ENCODE data around the gene GINS2. TPM values are rescaled to one million over a fixed set of nuclear protein-coding genes. Genes with fewer than 3 reads are reported as not detected.

The GINS2 gene
- total and polyA plus RNA-seq, 2 experiments from 2014 or later: 40.5 to 44.4 TPM

DNA sequence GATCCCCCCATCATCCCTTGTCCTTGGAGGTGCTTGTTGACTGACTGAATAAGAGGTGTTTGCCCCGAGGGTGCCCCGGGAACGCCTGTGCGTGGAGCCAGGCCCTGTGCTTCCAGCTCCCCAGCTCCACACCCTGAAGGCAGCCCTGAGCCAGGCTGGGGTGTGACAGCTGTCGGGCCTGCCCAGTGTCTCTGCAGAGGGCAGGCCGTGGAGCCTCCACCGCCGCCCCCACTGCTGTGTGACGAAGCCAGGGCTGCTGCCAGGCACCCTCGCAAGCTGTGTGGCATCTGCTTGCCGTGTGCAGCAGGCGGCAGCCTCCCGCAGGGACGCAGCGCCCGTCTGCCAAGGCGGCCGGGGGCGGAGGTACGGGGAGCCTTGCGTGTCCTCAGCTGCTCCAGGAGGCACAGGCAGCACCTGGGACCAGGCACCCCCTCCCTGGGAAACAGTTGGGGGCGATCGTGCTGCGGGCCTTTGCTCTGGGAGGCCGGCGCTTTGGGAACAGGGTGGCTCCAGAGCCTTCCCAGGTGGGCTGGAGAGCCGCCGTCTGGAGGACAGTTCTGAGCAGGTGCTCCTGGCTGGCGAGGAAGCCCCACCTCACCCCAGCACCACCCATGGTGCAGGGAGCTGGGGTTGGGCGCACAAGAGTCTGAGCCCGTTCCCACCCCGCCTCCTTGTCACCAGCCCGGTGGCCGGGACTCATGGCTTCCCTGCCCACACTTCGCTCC, 49.1 kb downstream of the GINS2 start:
- Histone ChIP-seq H3F3A (replicated peaks; ENCODE audit: low read depth) (no peaks in the 10 kb centered on the region), H3K9me2 (ENCODE audit: insufficient read depth) (no peaks in the 10 kb centered on the region), H4K20me1 (replicated peaks; ENCODE audit: insufficient read depth) (peaks cover 31% of the 10 kb centered on the region), H3K36me3 (ENCODE audit: insufficient read depth) (no peaks in the 10 kb centered on the region), H3K4me3 (no peak overlapping the region), H3K79me2 (replicated peaks; ENCODE audit: insufficient read depth) (peaks cover 96% of the 10 kb centered on the region), H3K27ac (ENCODE audit: low read depth) (0 out of 2 replicates have a peak overlapping the region, but pooled peaks have one; percentile 45), H3K27me3 (ENCODE audit: insufficient read depth) (no peaks in the 10 kb centered on the region), H2AFZ (no peak overlapping the region), H3K4me2 (no peak overlapping the region), H3K4me1 (ENCODE audit: insufficient read depth) (0 out of 2 replicates have a peak, but pooled peaks cover 4% of the 10 kb centered on the region)
- no peak for ATAC-seq
- Mint-ChIP-seq H3K9me3 (no peaks in the 10 kb centered on the region), H3K27ac (no peak overlapping the region), H3K4me1 (peaks cover 12% of the 10 kb centered on the region), H3K36me3 (ENCODE audit: low read depth) (peaks cover 3% of the 10 kb centered on the region), H3K4me3 (no peak overlapping the region), H3K27me3 (ENCODE audit: insufficient read depth, low read depth, poor library complexity) (peaks cover 10% of the 10 kb centered on the region)
- TF ChIP-seq, protein P1, sequence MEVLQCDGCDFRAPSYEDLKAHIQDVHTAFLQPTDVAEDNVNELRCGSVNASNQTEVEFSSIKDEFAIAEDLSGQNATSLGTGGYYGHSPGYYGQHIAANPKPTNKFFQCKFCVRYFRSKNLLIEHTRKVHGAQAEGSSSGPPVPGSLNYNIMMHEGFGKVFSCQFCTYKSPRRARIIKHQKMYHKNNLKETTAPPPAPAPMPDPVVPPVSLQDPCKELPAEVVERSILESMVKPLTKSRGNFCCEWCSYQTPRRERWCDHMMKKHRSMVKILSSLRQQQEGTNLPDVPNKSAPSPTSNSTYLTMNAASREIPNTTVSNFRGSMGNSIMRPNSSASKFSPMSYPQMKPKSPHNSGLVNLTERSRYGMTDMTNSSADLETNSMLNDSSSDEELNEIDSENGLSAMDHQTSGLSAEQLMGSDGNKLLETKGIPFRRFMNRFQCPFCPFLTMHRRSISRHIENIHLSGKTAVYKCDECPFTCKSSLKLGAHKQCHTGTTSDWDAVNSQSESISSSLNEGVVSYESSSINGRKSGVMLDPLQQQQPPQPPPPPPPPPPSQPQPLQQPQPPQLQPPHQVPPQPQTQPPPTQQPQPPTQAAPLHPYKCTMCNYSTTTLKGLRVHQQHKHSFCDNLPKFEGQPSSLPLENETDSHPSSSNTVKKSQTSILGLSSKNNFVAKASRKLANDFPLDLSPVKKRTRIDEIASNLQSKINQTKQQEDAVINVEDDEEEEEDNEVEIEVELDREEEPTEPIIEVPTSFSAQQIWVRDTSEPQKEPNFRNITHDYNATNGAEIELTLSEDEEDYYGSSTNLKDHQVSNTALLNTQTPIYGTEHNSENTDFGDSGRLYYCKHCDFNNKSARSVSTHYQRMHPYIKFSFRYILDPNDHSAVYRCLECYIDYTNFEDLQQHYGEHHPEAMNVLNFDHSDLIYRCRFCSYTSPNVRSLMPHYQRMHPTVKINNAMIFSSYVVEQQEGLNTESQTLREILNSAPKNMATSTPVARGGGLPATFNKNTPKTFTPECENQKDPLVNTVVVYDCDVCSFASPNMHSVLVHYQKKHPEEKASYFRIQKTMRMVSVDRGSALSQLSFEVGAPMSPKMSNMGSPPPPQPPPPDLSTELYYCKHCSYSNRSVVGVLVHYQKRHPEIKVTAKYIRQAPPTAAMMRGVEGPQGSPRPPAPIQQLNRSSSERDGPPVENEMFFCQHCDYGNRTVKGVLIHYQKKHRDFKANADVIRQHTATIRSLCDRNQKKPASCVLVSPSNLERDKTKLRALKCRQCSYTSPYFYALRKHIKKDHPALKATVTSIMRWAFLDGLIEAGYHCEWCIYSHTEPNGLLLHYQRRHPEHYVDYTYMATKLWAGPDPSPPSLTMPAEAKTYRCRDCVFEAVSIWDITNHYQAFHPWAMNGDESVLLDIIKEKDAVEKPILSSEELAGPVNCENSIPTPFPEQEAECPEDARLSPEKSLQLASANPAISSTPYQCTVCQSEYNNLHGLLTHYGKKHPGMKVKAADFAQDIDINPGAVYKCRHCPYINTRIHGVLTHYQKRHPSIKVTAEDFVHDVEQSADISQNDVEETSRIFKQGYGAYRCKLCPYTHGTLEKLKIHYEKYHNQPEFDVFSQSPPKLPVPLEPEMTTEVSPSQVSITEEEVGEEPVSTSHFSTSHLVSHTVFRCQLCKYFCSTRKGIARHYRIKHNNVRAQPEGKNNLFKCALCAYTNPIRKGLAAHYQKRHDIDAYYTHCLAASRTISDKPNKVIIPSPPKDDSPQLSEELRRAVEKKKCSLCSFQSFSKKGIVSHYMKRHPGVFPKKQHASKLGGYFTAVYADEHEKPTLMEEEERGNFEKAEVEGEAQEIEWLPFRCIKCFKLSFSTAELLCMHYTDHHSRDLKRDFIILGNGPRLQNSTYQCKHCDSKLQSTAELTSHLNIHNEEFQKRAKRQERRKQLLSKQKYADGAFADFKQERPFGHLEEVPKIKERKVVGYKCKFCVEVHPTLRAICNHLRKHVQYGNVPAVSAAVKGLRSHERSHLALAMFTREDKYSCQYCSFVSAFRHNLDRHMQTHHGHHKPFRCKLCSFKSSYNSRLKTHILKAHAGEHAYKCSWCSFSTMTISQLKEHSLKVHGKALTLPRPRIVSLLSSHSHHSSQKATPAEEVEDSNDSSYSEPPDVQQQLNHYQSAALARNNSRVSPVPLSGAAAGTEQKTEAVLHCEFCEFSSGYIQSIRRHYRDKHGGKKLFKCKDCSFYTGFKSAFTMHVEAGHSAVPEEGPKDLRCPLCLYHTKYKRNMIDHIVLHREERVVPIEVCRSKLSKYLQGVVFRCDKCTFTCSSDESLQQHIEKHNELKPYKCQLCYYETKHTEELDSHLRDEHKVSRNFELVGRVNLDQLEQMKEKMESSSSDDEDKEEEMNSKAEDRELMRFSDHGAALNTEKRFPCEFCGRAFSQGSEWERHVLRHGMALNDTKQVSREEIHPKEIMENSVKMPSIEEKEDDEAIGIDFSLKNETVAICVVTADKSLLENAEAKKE (CRISPR knock-in tag; IDR thresholded peaks at IDR 0.05): no peak
- TF ChIP-seq POLR2AphosphoS5 (IDR thresholded peaks at IDR 0.05; ENCODE audit: low read depth) (no peak), STAT1 (IDR thresholded peaks at IDR 0.05; ENCODE audit: unreplicated experiment) (no peak), CREB1 (CRISPR knock-in tag; IDR thresholded peaks at IDR 0.05; ENCODE audit: low read depth) (no peak), EZH2phosphoT487 (IDR thresholded peaks at IDR 0.05; ENCODE audit: unreplicated experiment) (no peak), NANOG (IDR thresholded peaks at IDR 0.05; ENCODE audit: borderline replicate concordance) (no peak), ZNF114 (CRISPR knock-in tag; IDR thresholded peaks at IDR 0.05) (no peak), ZNF331 (CRISPR knock-in tag; IDR thresholded peaks at IDR 0.05; ENCODE audit: low read depth) (no peak), JUNB (IDR thresholded peaks at IDR 0.05; ENCODE audit: unreplicated experiment) (no peak), EZH2 (IDR thresholded peaks at IDR 0.05; ENCODE audit: low read depth, unreplicated experiment) (no peak)
- TF ChIP-seq, protein P2, sequence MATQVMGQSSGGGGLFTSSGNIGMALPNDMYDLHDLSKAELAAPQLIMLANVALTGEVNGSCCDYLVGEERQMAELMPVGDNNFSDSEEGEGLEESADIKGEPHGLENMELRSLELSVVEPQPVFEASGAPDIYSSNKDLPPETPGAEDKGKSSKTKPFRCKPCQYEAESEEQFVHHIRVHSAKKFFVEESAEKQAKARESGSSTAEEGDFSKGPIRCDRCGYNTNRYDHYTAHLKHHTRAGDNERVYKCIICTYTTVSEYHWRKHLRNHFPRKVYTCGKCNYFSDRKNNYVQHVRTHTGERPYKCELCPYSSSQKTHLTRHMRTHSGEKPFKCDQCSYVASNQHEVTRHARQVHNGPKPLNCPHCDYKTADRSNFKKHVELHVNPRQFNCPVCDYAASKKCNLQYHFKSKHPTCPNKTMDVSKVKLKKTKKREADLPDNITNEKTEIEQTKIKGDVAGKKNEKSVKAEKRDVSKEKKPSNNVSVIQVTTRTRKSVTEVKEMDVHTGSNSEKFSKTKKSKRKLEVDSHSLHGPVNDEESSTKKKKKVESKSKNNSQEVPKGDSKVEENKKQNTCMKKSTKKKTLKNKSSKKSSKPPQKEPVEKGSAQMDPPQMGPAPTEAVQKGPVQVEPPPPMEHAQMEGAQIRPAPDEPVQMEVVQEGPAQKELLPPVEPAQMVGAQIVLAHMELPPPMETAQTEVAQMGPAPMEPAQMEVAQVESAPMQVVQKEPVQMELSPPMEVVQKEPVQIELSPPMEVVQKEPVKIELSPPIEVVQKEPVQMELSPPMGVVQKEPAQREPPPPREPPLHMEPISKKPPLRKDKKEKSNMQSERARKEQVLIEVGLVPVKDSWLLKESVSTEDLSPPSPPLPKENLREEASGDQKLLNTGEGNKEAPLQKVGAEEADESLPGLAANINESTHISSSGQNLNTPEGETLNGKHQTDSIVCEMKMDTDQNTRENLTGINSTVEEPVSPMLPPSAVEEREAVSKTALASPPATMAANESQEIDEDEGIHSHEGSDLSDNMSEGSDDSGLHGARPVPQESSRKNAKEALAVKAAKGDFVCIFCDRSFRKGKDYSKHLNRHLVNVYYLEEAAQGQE (IDR thresholded peaks at IDR 0.05; ENCODE audit: unreplicated experiment): no peak
- no peak for DNase-seq (ENCODE audit: low spot score)
